HG02938 (cell line): ENCODE measurements around the gene FCER1A.
"Not testable (repeated sequence)": the region's sequence is repeated elsewhere in the genome, so short reads cannot be mapped to it uniquely, and the experiment has no call there.

Experiments used
- ATAC-seq: cut with Tn5 transposase; IDR thresholded peaks from one replicate; pipeline ENCODE4 v1.9.1; 2021; ENCODE audit warnings: mild to moderate bottlenecking, moderate library complexity; ENCODE audit not compliant: unreplicated experiment

Gene FCER1A

DNA sequence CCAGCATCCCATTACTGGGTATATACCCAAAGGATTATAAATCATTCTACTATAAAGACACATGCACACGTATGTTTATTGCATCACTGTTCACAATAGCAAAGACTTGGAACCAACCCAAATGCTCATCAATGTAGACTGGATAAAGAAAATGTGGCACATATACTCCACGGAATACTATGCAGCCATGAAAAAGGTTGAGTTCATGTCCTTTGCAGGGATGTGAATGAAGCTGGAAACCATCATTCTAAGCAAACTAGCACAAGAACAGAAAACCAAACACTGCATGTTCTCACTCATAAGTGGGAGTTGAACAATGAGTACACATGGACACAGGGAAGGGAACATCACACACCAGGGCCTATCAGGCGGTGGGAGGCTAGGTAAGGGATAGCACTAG is 47.2 kb downstream of the FCER1A start:
- ATAC-seq = not testable (repeated sequence)

DNA sequence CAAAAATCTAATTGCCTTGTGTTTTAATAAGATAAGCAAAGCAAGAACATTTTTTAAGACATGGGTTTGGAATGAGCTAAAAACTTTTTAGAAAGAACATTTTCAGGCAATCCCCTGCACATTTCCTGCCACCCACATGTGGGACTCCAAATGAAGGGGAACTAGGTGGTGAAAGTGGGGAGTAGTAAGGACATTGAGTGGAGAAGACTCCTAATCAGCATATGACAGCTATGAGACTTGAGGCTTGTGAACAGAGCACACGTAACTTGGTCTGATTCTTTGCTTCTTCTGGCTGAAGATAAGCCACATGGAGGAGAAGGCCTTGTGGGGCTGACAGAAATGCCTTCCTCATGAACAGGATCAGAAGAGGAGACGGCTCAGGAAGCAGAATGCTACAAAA is 50.3 kb downstream of the FCER1A start:
- ATAC-seq = no peak
